C4-2B (cell line): Measurements from ENCODE around the gene DENND4A.

Experiments used
- ZFX ChIP-seq: fragments of 450-650 bp; IDR thresholded peaks from 2 replicates; pipeline ENCODE4 v1.6.1; 2017
- TF ChIP-seq, protein P1 (sequence below): fragments of 450-650 bp; conservative IDR thresholded peaks from 2 replicates; pipeline ENCODE4 v1.5.1; 2017; ENCODE audit warnings: mild to moderate bottlenecking

DNA sequence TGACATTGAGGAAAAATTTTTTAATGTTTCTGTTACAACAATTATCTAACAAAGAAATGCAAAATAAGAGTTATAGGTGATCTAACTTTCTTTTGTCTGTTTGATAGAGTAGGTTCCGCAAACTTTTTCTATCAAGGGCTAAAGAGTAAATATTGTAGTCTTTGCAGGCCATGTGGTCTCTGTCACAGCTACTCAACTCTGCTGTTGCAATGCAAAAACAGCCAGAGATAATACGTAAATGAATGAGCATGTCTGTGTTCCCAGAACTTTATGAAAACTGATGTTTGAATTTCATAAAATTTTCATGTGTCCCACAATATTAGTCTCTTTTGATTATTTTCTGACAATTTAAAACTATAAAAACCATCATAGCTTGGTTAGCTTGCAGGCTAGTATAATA, 97.0 kb downstream of the DENND4A start:
- TF ChIP-seq, protein P1, sequence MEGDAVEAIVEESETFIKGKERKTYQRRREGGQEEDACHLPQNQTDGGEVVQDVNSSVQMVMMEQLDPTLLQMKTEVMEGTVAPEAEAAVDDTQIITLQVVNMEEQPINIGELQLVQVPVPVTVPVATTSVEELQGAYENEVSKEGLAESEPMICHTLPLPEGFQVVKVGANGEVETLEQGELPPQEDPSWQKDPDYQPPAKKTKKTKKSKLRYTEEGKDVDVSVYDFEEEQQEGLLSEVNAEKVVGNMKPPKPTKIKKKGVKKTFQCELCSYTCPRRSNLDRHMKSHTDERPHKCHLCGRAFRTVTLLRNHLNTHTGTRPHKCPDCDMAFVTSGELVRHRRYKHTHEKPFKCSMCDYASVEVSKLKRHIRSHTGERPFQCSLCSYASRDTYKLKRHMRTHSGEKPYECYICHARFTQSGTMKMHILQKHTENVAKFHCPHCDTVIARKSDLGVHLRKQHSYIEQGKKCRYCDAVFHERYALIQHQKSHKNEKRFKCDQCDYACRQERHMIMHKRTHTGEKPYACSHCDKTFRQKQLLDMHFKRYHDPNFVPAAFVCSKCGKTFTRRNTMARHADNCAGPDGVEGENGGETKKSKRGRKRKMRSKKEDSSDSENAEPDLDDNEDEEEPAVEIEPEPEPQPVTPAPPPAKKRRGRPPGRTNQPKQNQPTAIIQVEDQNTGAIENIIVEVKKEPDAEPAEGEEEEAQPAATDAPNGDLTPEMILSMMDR = no peak
- no peak for TF ChIP-seq ZFX
